ENCODE results near the gene MGP.

The MGP gene

GRCh38 chr12:14928931-14929330 lies 43.3 kb upstream of the MGP start:
- no peak overlapping the region for H3K4me3 ChIP-seq (ENCODE audit: control insufficient read depth, low read depth, low read length)
- no peak for DNase-seq (ENCODE audit: low read depth)
- no peak for TF ChIP-seq CTCF (IDR thresholded peaks at IDR 0.05; ENCODE audit: control insufficient read depth, insufficient read depth, low read depth, low read length, missing control alignments)

- DNase-seq (ENCODE audit: low read depth), result no peak
- TF ChIP-seq CTCF (IDR thresholded peaks at IDR 0.05; ENCODE audit: control insufficient read depth, insufficient read depth, low read depth, low read length, missing control alignments), result no peak
- H3K4me3 ChIP-seq (ENCODE audit: control insufficient read depth, low read depth, low read length), result no peak overlapping the region
Observed at GRCh38 chr12:14927267-14927666, 41.6 kb upstream of the MGP start.

- DNase-seq (ENCODE audit: low read depth), result no peak
- no peak overlapping the region for H3K4me3 ChIP-seq (ENCODE audit: control insufficient read depth, low read depth, low read length)
- TF ChIP-seq CTCF (IDR thresholded peaks at IDR 0.05; ENCODE audit: control insufficient read depth, insufficient read depth, low read depth, low read length, missing control alignments), result no peak
Observed at GRCh38 chr12:14924541-14924940, 38.9 kb upstream of the MGP start.

- DNase-seq (ENCODE audit: low read depth), result no peak
- H3K4me3 ChIP-seq (ENCODE audit: control insufficient read depth, low read depth, low read length), result no peak overlapping the region
- no peak for TF ChIP-seq CTCF (IDR thresholded peaks at IDR 0.05; ENCODE audit: control insufficient read depth, insufficient read depth, low read depth, low read length, missing control alignments)
Observed at GRCh38 chr12:14923944-14924343, 38.3 kb upstream of the MGP start.

GRCh38 chr12:14921218-14921617 lies 35.6 kb upstream of the MGP start:
- no peak overlapping the region for H3K4me3 ChIP-seq (ENCODE audit: control insufficient read depth, low read depth, low read length)
- no peak for TF ChIP-seq CTCF (IDR thresholded peaks at IDR 0.05; ENCODE audit: control insufficient read depth, insufficient read depth, low read depth, low read length, missing control alignments)
- no peak for DNase-seq (ENCODE audit: low read depth)

DNA sequence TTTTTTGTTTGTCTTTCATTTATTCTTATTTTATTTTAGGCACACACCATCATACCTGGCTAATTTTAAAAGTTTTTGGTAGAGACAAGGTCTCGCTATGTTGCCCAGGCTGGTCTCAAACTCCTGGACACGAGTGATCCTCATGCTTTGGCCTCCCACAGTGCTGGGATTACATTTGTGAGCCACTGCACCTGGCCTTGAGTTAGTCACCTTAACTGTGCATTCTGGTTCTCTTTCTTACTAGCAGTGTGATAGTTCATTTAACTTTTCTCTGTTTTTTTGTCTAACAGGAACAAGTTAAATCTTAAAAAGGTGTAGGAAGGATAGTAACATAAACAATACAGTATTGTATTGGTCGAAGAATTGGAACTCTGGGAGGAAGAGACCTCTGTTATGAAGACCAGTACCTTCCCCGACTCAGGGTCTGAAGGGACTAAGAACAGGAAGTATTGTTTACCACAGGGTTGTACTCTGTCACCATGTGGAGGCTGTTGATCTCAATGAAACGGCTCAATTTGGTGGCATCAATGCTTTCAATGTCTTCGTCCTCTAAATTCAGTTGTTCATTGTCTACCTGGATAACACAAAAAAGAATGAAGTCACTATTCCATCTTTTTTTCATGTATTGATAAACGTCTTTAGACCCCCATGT lies 34.9 kb upstream of the MGP start:
- no peak overlapping the region for H3K4me3 ChIP-seq (ENCODE audit: control insufficient read depth, low read depth, low read length)
- DNase-seq (ENCODE audit: low read depth), result no peak
- no peak for TF ChIP-seq CTCF (IDR thresholded peaks at IDR 0.05; ENCODE audit: control insufficient read depth, insufficient read depth, low read depth, low read length, missing control alignments)

DNA sequence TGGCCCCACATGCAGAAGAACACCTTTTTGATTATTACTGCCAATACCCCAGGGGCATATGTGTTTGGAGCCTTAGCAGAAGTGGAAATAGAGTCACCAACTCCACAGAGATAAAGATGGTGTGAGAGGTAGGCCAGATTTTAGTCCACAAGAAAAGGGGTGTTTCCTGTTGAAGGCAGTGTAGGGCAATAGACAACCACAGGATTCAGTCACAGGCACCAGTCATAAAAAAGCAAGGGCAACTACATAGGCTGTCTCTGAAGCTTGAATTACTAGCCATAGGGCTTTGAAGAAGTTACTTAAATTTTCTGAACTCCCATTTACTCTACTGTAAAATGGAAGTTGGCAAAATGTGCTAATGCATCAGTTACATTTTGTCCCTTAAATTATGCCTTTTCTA lies 33.8 kb upstream of the MGP start:
- TF ChIP-seq CTCF (IDR thresholded peaks at IDR 0.05; ENCODE audit: control insufficient read depth, insufficient read depth, low read depth, low read length, missing control alignments), result no peak
- no peak for DNase-seq (ENCODE audit: low read depth)
- no peak overlapping the region for H3K4me3 ChIP-seq (ENCODE audit: control insufficient read depth, low read depth, low read length)

Measured in AG09309 (cell line).